Trophoblast cell (in vitro differentiated cells and primary cell): ENCODE measurements around the gene PRM3.
A peak's percentile ranks its signal among the peaks of the same experiment; 100 is the strongest.

Source experiments
- DNase-seq, 2 donors: peaks; one replicate each; pipeline ENCODE4 v3.0.0-alpha.2; 2016
- H2AFZ ChIP-seq: 2 replicates; pipeline ENCODE4 v1.6.1; 2013; ENCODE audit warnings: low read length, moderate library complexity, mild to moderate bottlenecking; ENCODE audit not compliant: insufficient read depth, poor library complexity
- H2AK5ac ChIP-seq: 2 replicates; pipeline ENCODE4 v1.6.1; 2013; ENCODE audit warnings: mild to moderate bottlenecking, low read length
- H2BK120ac ChIP-seq: 2 replicates; pipeline ENCODE4 v1.6.1; 2013; ENCODE audit warnings: low read length, mild to moderate bottlenecking, moderate library complexity; ENCODE audit not compliant: insufficient read depth, poor library complexity
- H2BK12ac ChIP-seq: 2 replicates; pipeline ENCODE4 v1.6.1; 2013; ENCODE audit warnings: mild to moderate bottlenecking, low read length, moderate library complexity
- H2BK5ac ChIP-seq: 2 replicates; pipeline ENCODE4 v1.6.1; 2013; ENCODE audit warnings: low read length, low read depth, moderate library complexity, mild to moderate bottlenecking; ENCODE audit not compliant: poor library complexity
- H3K14ac ChIP-seq: 2 replicates; pipeline ENCODE4 v1.6.1; 2013; ENCODE audit warnings: mild to moderate bottlenecking, low read length
- H3K18ac ChIP-seq: 2 replicates; pipeline ENCODE4 v1.6.1; 2013; ENCODE audit warnings: mild to moderate bottlenecking, low read length
- H3K23ac ChIP-seq: 2 replicates; pipeline ENCODE4 v1.6.1; 2013; ENCODE audit warnings: low read length
- H3K27ac ChIP-seq: 2 replicates; pipeline ENCODE4 v1.5.1; 2013; ENCODE audit warnings: low read depth, mild to moderate bottlenecking, inconsistent platforms, low read length, moderate library complexity
- H3K27me3 ChIP-seq: 2 replicates; pipeline ENCODE4 v1.6.1; 2013; ENCODE audit warnings: inconsistent platforms, mild to moderate bottlenecking, low read length, moderate library complexity; ENCODE audit not compliant: insufficient read depth
- H3K36me3 ChIP-seq, 2 experiments: 1 replicate in 1 of 2; 2 replicates in 1 of 2; pipeline ENCODE4 v1.6.1; 2013; ENCODE audit warnings: low read length in 2 of 2, mild to moderate bottlenecking in 2 of 2, moderate library complexity in 1 of 2; ENCODE audit not compliant: insufficient read depth in 2 of 2, control insufficient read depth in 1 of 2
- H3K4ac ChIP-seq: 2 replicates; pipeline ENCODE4 v1.6.1; 2013; ENCODE audit warnings: low read depth, mild to moderate bottlenecking, low read length, moderate library complexity
- H3K4me1 ChIP-seq, 2 experiments: 1 replicate in 1 of 2; 2 replicates in 1 of 2; pipeline ENCODE4 v1.6.1; 2013; ENCODE audit warnings: low read length in 2 of 2, mild to moderate bottlenecking in 2 of 2, moderate library complexity in 1 of 2; ENCODE audit not compliant: insufficient read depth in 2 of 2, control insufficient read depth in 1 of 2
- H3K4me2 ChIP-seq: 2 replicates; pipeline ENCODE4 v1.6.1; 2013; ENCODE audit warnings: inconsistent platforms, mild to moderate bottlenecking, low read length, moderate library complexity
- H3K4me3 ChIP-seq: 2 replicates; pipeline ENCODE4 v1.5.1; 2013; ENCODE audit warnings: mild to moderate bottlenecking, low read depth, low read length, inconsistent platforms
- H3K79me1 ChIP-seq: one replicate; pipeline ENCODE4 v1.6.1; 2013; ENCODE audit warnings: low read length
- H3K79me2 ChIP-seq: 2 replicates; pipeline ENCODE4 v1.6.1; 2013; ENCODE audit warnings: low read length, mild to moderate bottlenecking; ENCODE audit not compliant: control insufficient read depth, insufficient read depth, poor library complexity
- H3K9ac ChIP-seq: 2 replicates; pipeline ENCODE4 v1.6.1; 2013; ENCODE audit warnings: mild to moderate bottlenecking, low read length
- H3K9me3 ChIP-seq: 2 replicates; pipeline ENCODE4 v1.6.1; 2013; ENCODE audit warnings: low read depth, mild to moderate bottlenecking, control low read depth, inconsistent platforms, low read length; ENCODE audit not compliant: insufficient read depth
- H4K12ac ChIP-seq: 2 replicates; pipeline ENCODE4 v1.6.1; 2013; ENCODE audit warnings: low read depth, mild to moderate bottlenecking, low read length, moderate library complexity
- H4K8ac ChIP-seq: 2 replicates; pipeline ENCODE4 v1.6.1; 2013; ENCODE audit warnings: low read depth, mild to moderate bottlenecking, low read length, moderate library complexity
- H4K91ac ChIP-seq: one replicate; pipeline ENCODE4 v1.6.1; 2013; ENCODE audit warnings: low read depth, mild to moderate bottlenecking, low read length, moderate library complexity
- WGBS: extraction: QIAGEN DNeasy Blood & Tissue Kit; methylation state at CpG from one replicate; pipeline ENCODE4 v1.1.7; 2013; ENCODE audit warnings: missing lambda C conversion rate; ENCODE audit not compliant: insufficient read length, insufficient coverage; ENCODE audit errors: extremely low coverage; 5-methylcytosine and 5-hydroxymethylcytosine counted together

Gene PRM3

GRCh38 chr16:11272484-11272883 lies 945 bp downstream of the PRM3 start:
- H2AFZ ChIP-seq = no peak overlapping the region
- WGBS = no CpG with 5 or more reads among the region's 6 CpGs

GRCh38 chr16:11271610-11272009 lies 1.8 kb downstream of the PRM3 start:
- Histone ChIP-seq H3K9me3 (peaks cover 2% of the 10 kb centered on the region), H3K79me2 (no peaks in the 10 kb centered on the region), H4K12ac (no peak overlapping the region), H3K4ac (no peak overlapping the region), H2AK5ac (no peak overlapping the region), H3K27me3 (no peaks in the 10 kb centered on the region), H3K14ac (no peak overlapping the region), H3K4me2 (no peak overlapping the region), H4K8ac (no peak overlapping the region), H3K79me1 (no peaks in the 10 kb centered on the region), H3K18ac (no peak overlapping the region), H2BK5ac (no peak overlapping the region), H3K23ac (no peak overlapping the region), H2BK12ac (no peak overlapping the region), H3K9ac (no peak overlapping the region), H3K4me1 (peaks cover 0 to 5% of the 10 kb centered on the region in 2 experiments), H2AFZ (no peak overlapping the region), H4K91ac (no peak overlapping the region), H3K4me3 (peak overlapping the region; percentile 36), H3K27ac (no peak overlapping the region), H3K36me3 (no peaks in the 10 kb centered on the region), H2BK120ac (no peak overlapping the region)
- WGBS = no CpG with 5 or more reads among the region's 10 CpGs
- DNase-seq = no peak

More at GRCh38 chr16:11272484-11272883, 945 bp downstream of the PRM3 start:
- Histone ChIP-seq H3K79me2 (no peaks in the 10 kb centered on the region), H3K9me3 (peaks cover 2% of the 10 kb centered on the region), H4K8ac (no peak overlapping the region), H3K36me3 (no peaks in the 10 kb centered on the region), H3K14ac (no peak overlapping the region), H3K23ac (no peak overlapping the region), H2BK12ac (no peak overlapping the region), H2BK5ac (no peak overlapping the region), H3K4me2 (no peak overlapping the region), H3K79me1 (no peaks in the 10 kb centered on the region), H3K4ac (no peak overlapping the region), H3K27me3 (no peaks in the 10 kb centered on the region), H2BK120ac (no peak overlapping the region), H4K12ac (no peak overlapping the region), H4K91ac (no peak overlapping the region), H3K18ac (no peak overlapping the region), H3K4me3 (no peak overlapping the region), H3K9ac (no peak overlapping the region), H3K27ac (no peak overlapping the region), H3K4me1 (peaks cover 0 to 5% of the 10 kb centered on the region in 2 experiments), H2AK5ac (no peak overlapping the region)
- no peak for DNase-seq

DNA sequence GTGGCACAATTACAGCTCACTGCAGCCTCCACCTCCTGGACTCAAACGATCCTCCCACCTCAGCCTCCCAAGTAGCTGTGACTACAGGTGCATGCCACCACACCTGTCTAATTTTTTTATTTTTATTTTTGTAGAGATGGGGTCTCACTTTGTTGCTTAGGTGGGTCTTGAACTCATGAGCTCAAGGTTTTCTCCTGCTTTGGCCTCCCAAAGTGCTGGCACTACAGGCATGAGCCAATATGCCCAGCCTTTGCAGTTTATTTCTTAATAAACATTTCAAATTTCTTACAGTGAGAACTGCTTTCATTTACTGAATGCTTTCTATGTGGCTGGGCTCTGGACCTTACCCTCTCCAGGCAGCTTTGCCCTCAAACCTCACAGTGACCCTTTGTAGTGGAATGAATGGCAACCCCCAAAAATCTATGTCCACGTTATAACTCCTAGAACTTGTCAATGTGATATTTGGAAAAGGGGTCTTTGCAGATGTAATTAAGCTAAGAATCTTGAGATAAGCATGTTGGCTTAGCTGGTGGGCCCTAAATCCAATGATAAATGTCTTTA lies 2.7 kb downstream of the PRM3 start:
- Histone ChIP-seq H4K8ac (no peak overlapping the region), H3K4me2 (no peak overlapping the region)

DNA sequence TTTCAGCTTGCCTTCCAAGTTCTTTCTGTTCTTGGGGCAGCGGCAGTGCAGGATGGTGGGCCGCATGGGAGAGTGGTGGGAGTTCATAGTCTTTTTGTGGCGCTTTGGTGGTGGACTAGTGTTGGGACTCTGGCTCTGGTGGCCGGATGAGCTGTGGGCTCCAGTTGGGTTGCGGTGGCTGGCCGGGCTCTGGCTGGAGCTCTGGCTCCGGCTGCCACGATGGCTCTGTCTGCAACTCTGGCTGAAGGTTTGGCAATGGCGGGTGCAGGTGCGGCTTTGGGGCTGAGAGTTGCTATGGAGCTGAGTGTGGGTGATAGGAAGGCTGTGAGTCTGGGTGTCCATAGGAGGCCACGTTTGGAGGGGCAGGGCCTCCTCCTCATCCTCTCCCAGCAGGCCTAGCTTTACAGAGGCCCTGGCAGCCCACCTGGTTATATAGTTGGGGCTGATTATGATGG lies 4.5 kb downstream of the PRM3 start, which contains the start of gene TNP2:
TNP2 (minus strand) TSS at position 405 of the 455 bp plus-strand sequence; CDS start at position 342, 63 bp downstream.
- Histone ChIP-seq H3K27ac (no peak within 1 kb of the TSS), H2BK120ac (no peak within 1 kb of the TSS), H2AFZ (no peak within 1 kb of the TSS), H3K23ac (no peak within 1 kb of the TSS), H3K79me2 (no peaks in the 10 kb centered on the region), H3K4me2 (no peak within 1 kb of the TSS), H3K4me1 (peaks cover 0 to 5% of the 10 kb centered on the region in 2 experiments), H3K9me3 (peaks cover 2% of the 10 kb centered on the region), H3K36me3 (no peaks in the 10 kb centered on the region), H4K91ac (no peak within 1 kb of the TSS), H2BK12ac (no peak within 1 kb of the TSS), H3K4me3 (no peak within 1 kb of the TSS), H3K14ac (no peak within 1 kb of the TSS), H2AK5ac (no peak within 1 kb of the TSS), H4K8ac (no peak within 1 kb of the TSS), H3K4ac (no peak within 1 kb of the TSS), H3K18ac (no peak within 1 kb of the TSS), H3K27me3 (no peaks in the 10 kb centered on the region), H2BK5ac (no peak within 1 kb of the TSS), H4K12ac (no peak within 1 kb of the TSS), H3K9ac (no peak within 1 kb of the TSS), H3K79me1 (no peaks in the 10 kb centered on the region)
- no peak for DNase-seq
- WGBS = no CpG with 5 or more reads among the region's 11 CpGs

More for the DNA sequence above, 2.7 kb downstream of the PRM3 start:
- no CpG with 5 or more reads among the region's 2 CpGs for WGBS
- no peak overlapping the region for H3K23ac ChIP-seq
- H3K9ac ChIP-seq = no peak overlapping the region
- DNase-seq = no peak
- H3K27ac ChIP-seq = no peak overlapping the region
- no peak overlapping the region for H2BK5ac ChIP-seq
- no peak overlapping the region for H3K18ac ChIP-seq
- no peaks in the 10 kb centered on the region for H3K27me3 ChIP-seq
- H3K79me2 ChIP-seq = no peaks in the 10 kb centered on the region
- no peak overlapping the region for H2BK12ac ChIP-seq
- H2BK120ac ChIP-seq = no peak overlapping the region
- no peak overlapping the region for H4K91ac ChIP-seq
- H3K4ac ChIP-seq = no peak overlapping the region
- no peaks in the 10 kb centered on the region for H3K36me3 ChIP-seq
- no peak overlapping the region for H3K4me3 ChIP-seq
- no peak overlapping the region for H3K14ac ChIP-seq
- H2AFZ ChIP-seq = no peak overlapping the region
- H4K12ac ChIP-seq = no peak overlapping the region
- H3K79me1 ChIP-seq = no peaks in the 10 kb centered on the region
- peaks cover 2% of the 10 kb centered on the region for H3K9me3 ChIP-seq
- peaks cover 0 to 5% of the 10 kb centered on the region in 2 experiments for H3K4me1 ChIP-seq
- H2AK5ac ChIP-seq = no peak overlapping the region
